GM12878 (cell line): ENCODE data around the gene SALL1. TPM values are rescaled to one million over a fixed set of nuclear protein-coding genes. Genes with fewer than 3 reads are reported as not detected.

Experiments used
- ATAC-seq: fragments of 200-7000 bp; cut with Tn5 transposase; 3 replicates; pipeline ENCODE4 v1.9.1; 2020; ENCODE audit warnings: mild to moderate bottlenecking, moderate library complexity
- BruUV-seq: library from RNA; stranded (reverse); fragments of 400-500 nt; replicated peaks from 2 replicates; lab custom pipeline; 2021; lab: Mats Ljungman, UMichigan
- CTCF ChIA-PET: fragments of 300-600 bp; sonication (Branson Sonifier 250); formaldehyde crosslinking; extraction: SDS; loops from one replicate; lab custom pipeline; 2021; ENCODE audit warnings: inconsistent platforms; lab: Yijun Ruan, JAX
- POLR2A ChIA-PET: fragments of 350-600 bp; formaldehyde crosslinking; extraction: SDS; loops from one replicate; lab custom pipeline; 2021; ENCODE audit warnings: inconsistent platforms; lab: Charles Lee
- RAD21 ChIA-PET: fragments of 300-600 bp; sonication (Branson Sonifier 250); formaldehyde crosslinking; loops from one replicate; lab custom pipeline; 2023; ENCODE audit warnings: antibody characterized with exemption; ENCODE audit not compliant: unreplicated experiment; lab: Charles Lee
- SMC1A ChIA-PET: fragments of 300-600 bp; sonication (Branson Sonifier 250); formaldehyde crosslinking; loops from one replicate; lab custom pipeline; 2023; ENCODE audit not compliant: unreplicated experiment, uncharacterized antibody; lab: Charles Lee
- DNase-seq: peaks from one replicate; pipeline ENCODE4 v3.0.0-alpha.2; 2011; ENCODE audit warnings: low read depth, low spot score
- FAIRE-seq: peaks from 3 replicates; lab custom pipeline; 2011; peaks lifted over from hg19 to GRCh38; lab: Jason Lieb, UNC
- H2AFZ ChIP-seq: 2 replicates; pipeline ENCODE4 v1.6.0; 2011; ENCODE audit warnings: low read depth, low read length, control low read depth; ENCODE audit not compliant: control insufficient read depth
- H3K27ac ChIP-seq: 2 replicates; pipeline ENCODE4 v1.5.1; 2011; ENCODE audit warnings: control low read depth; ENCODE audit not compliant: control insufficient read depth, insufficient read depth
- H3K27me3 ChIP-seq, 2 experiments: replicated peaks in 1 of 2; 2 replicates each; pipeline versions ENCODE4 v1.6.0 to v1.6.1; 2011; ENCODE audit warnings: low read length in 1 of 2; ENCODE audit not compliant: control insufficient read depth in 2 of 2, insufficient read depth in 2 of 2
- H3K36me3 ChIP-seq, 2 experiments: 2 replicates each; pipeline ENCODE4 v1.5.1; 2011; ENCODE audit warnings: low read length in 1 of 2; ENCODE audit not compliant: control insufficient read depth in 2 of 2, insufficient read depth in 2 of 2
- H3K4me1 ChIP-seq: 2 replicates; pipeline ENCODE4 v1.6.1; 2011; ENCODE audit warnings: mild to moderate bottlenecking, low read length, moderate library complexity, mixed read lengths; ENCODE audit not compliant: control insufficient read depth, insufficient read depth
- H3K4me2 ChIP-seq: 2 replicates; pipeline ENCODE4 v1.6.0; 2011; ENCODE audit warnings: control low read depth; ENCODE audit not compliant: control insufficient read depth, insufficient read depth
- H3K4me3 ChIP-seq: fragments of 200-600 bp; sonication (generic); 2 replicates; pipeline ENCODE4 v1.5.1; 2016
- H3K79me2 ChIP-seq: 2 replicates; pipeline ENCODE4 v1.6.0; 2011; ENCODE audit warnings: low read length; ENCODE audit not compliant: control insufficient read depth, insufficient read depth
- H3K9ac ChIP-seq: 2 replicates; pipeline ENCODE4 v1.8.0; 2011; ENCODE audit warnings: low read length, control low read depth, mixed read lengths; ENCODE audit not compliant: control insufficient read depth, insufficient read depth
- H3K9me3 ChIP-seq: replicated peaks from 3 replicates; pipeline ENCODE4 v1.5.1; 2011; ENCODE audit warnings: mild to moderate bottlenecking, low read length; ENCODE audit not compliant: control insufficient read depth, insufficient read depth
- H4K20me1 ChIP-seq: 2 replicates; pipeline ENCODE4 v1.6.0; 2011; ENCODE audit not compliant: control insufficient read depth, insufficient read depth
- CBFB ChIP-seq: IDR thresholded peaks from 2 replicates; pipeline ENCODE4 v1.6.1; 2016; ENCODE audit warnings: antibody characterized with exemption, low read depth
- DPF2 ChIP-seq: fragments of 450-650 bp; IDR thresholded peaks from 2 replicates; pipeline ENCODE4 v1.6.1; 2017; ENCODE audit warnings: mild to moderate bottlenecking
- EED ChIP-seq: sonication (generic); IDR thresholded peaks from 2 replicates; pipeline ENCODE4 v1.6.1; 2016; ENCODE audit warnings: antibody characterized with exemption, low read depth
- EP300 ChIP-seq, 2 experiments: fragments of 150-350 bp in 1 of 2; IDR thresholded peaks; 2 replicates each; pipeline ENCODE4 v1.6.1; 2011 to 2012; ENCODE audit warnings: low read depth in 2 of 2, low read length in 2 of 2, borderline replicate concordance in 1 of 2, improper control_type of control experiment in 1 of 2, inconsistent platforms in 1 of 2; ENCODE audit not compliant: control insufficient read depth in 1 of 2
- MTA3 ChIP-seq: IDR thresholded peaks from 2 replicates; pipeline ENCODE4 v1.6.1; 2012; ENCODE audit warnings: low read length, inconsistent platforms, borderline replicate concordance
- RELA ChIP-seq: fragments of 450-650 bp; IDR thresholded peaks from 2 replicates; pipeline ENCODE4 v1.8.0; 2014; ENCODE audit warnings: borderline replicate concordance; ENCODE audit not compliant: partially characterized antibody
- RFX5 ChIP-seq: IDR thresholded peaks from 2 replicates; pipeline ENCODE4 v1.6.1; 2011; ENCODE audit warnings: low read depth, low read length, improper control_type of control experiment
- SIN3A ChIP-seq: IDR thresholded peaks from 2 replicates; pipeline ENCODE4 v1.6.1; 2012; ENCODE audit warnings: low read depth, low read length, improper control_type of control experiment
- SREBF1 ChIP-seq: IDR thresholded peaks from 2 replicates; pipeline ENCODE4 v1.6.1; 2012; ENCODE audit warnings: mild to moderate bottlenecking, low read length
- USF2 ChIP-seq: IDR thresholded peaks from 2 replicates; pipeline ENCODE4 v1.6.1; 2011; ENCODE audit warnings: low read depth, low read length, improper control_type of control experiment, borderline replicate concordance
- ZSCAN29 ChIP-seq: fragments of 450-650 bp; IDR thresholded peaks from 2 replicates; pipeline ENCODE4 v1.6.1; 2017; ENCODE audit warnings: mild to moderate bottlenecking, moderate library complexity
- ZZZ3 ChIP-seq: IDR thresholded peaks from 2 replicates; pipeline ENCODE4 v1.6.1; 2011; ENCODE audit warnings: low read depth; ENCODE audit not compliant: control insufficient read depth, insufficient read length
- WGBS: methylation state at CpG from one replicate; pipeline ENCODE4 v1.1.6; 2016; ENCODE audit warnings: low lambda C conversion rate; ENCODE audit not compliant: insufficient replicate concordance, insufficient coverage; ENCODE audit errors: missing lambda C conversion rate; 5-methylcytosine and 5-hydroxymethylcytosine counted together
- in situ Hi-C: fragments of 300-500 bp; cut with MboI; formaldehyde crosslinking; loops from 9 replicates; pipeline ENCODE4 v1.14.3; 2018; ENCODE audit warnings: mixed read lengths
- intact Hi-C: fragments of 100-400 bp; cut with micrococcal nuclease; formaldehyde crosslinking; loops from one replicate; pipeline ENCODE4 v1.14.2; 2022; ENCODE audit not compliant: unreplicated experiment
- polyA plus RNA-seq, 11 experiments: library from polyadenylated mRNA; depleted of rRNA in 4 of 11; unstranded in 6 of 11; stranded (reverse) in 5 of 11; fragments of >200 nt; fragmentation: Nextera tagmentation in 4 of 11; fragmentation: Illumina TruSeq in 1 of 11; extraction: Ambion mirVana in 4 of 11; extraction: Trizol in 1 of 11; gene quantifications; 1 replicate in 1 of 11; 2 replicates in 10 of 11; pipeline versions ENCODE4 v1.2.1 to v1.2.3, GENCODE V29; 2011 to 2016; ENCODE audit warnings: inconsistent platforms in 2 of 11, missing spikeins in 2 of 11, low read depth in 1 of 11
- total RNA-seq, 4 experiments: library from RNA; depleted of rRNA in 3 of 4; stranded (reverse); fragments of >200 nt in 3 of 4; fragmentation: Illumina TruSeq in 1 of 4; extraction: Trizol in 1 of 4; gene quantifications; 2 replicates each; pipeline versions ENCODE4 v1.2.1 to v1.2.3, GENCODE V29; 2013 to 2021

Gene SALL1
- total and polyA plus RNA-seq, 10 of the 15 experiments (the other 5 are each of a cell fraction or from before 2014, with no cell fraction given): 0.01 to 0.08 (median 0.03) TPM; not detected in 6

GRCh38 chr16:51132490-51133115 lies 18.5 kb downstream of the SALL1 start:
- Histone ChIP-seq H3K27ac (no peak overlapping the region), H3K36me3 (no peaks in the 10 kb centered on the region), H3K4me1 (no peaks in the 10 kb centered on the region), H3K79me2 (no peaks in the 10 kb centered on the region), H3K4me2 (no peak overlapping the region), H3K27me3 (peaks cover 1 to 2% of the 10 kb centered on the region in 2 experiments; a peak in 2 of 4 replicates), H3K9me3 (no peaks in the 10 kb centered on the region), H4K20me1 (no peaks in the 10 kb centered on the region), H2AFZ (no peak overlapping the region), H3K4me3 (no peak overlapping the region), H3K9ac (no peak overlapping the region)
- FAIRE-seq (no peak), ATAC-seq (no peak), DNase-seq (no peak)
- RAD21 ChIA-PET: no interaction called here
- SMC1A ChIA-PET: no interaction called here
- POLR2A ChIA-PET: no interaction called here
- CTCF ChIA-PET: no interaction called here
- BruUV-seq: no TSS peak
- 57% methylated on average over 6 of the region's 6 CpGs for WGBS
- in situ Hi-C loops: no loop called here
- intact Hi-C loops: no loop called here
- no peak for TF ChIP-seq SIN3A
- TF ChIP-seq EED: no peak
- no peak for TF ChIP-seq USF2
- no peak for TF ChIP-seq DPF2
- no peak for TF ChIP-seq MTA3
- TF ChIP-seq RFX5: no peak
- no peak for TF ChIP-seq EP300 (IDR thresholded peaks at IDR 0.05; ENCODE audit: borderline replicate concordance in 1 of 2, control insufficient read depth in 1 of 2, low read depth in 2 of 2, low read length in 2 of 2)
- no peak for TF ChIP-seq ZZZ3
- TF ChIP-seq SREBF1: no peak
- TF ChIP-seq RELA: no peak
- TF ChIP-seq CBFB: no peak
- no peak for TF ChIP-seq ZSCAN29
